Panc1 (cell line): Measurements from ENCODE around the gene GMDS.

Experiments used
- POLR2AphosphoS5 ChIP-seq: IDR thresholded peaks from 2 replicates; pipeline ENCODE4 v1.6.1; 2012; ENCODE audit warnings: mild to moderate bottlenecking, low read depth, low read length, moderate library complexity
- SIN3A ChIP-seq: IDR thresholded peaks from 2 replicates; pipeline ENCODE4 v1.6.1; 2012; ENCODE audit warnings: low read depth, mild to moderate bottlenecking, low read length, moderate library complexity, borderline replicate concordance; ENCODE audit not compliant: insufficient read depth
- TCF7L2 ChIP-seq: IDR thresholded peaks from 2 replicates; pipeline ENCODE4 v1.6.1; 2011; ENCODE audit warnings: mild to moderate bottlenecking, low read depth, low read length, inconsistent platforms
- TF ChIP-seq, protein P1 (sequence below): fragments of 450-650 bp; IDR thresholded peaks from 2 replicates; pipeline ENCODE4 v1.5.1; 2017; ENCODE audit warnings: mild to moderate bottlenecking
- TF ChIP-seq, protein P2 (sequence below), 2 experiments: IDR thresholded peaks; 2 replicates each; pipeline ENCODE4 v1.6.1; 2011 to 2012; ENCODE audit warnings: low read depth in 2 of 2, control low read depth in 1 of 2, low read length in 1 of 2, mild to moderate bottlenecking in 1 of 2, moderate library complexity in 1 of 2; ENCODE audit not compliant: insufficient read depth in 1 of 2

DNA sequence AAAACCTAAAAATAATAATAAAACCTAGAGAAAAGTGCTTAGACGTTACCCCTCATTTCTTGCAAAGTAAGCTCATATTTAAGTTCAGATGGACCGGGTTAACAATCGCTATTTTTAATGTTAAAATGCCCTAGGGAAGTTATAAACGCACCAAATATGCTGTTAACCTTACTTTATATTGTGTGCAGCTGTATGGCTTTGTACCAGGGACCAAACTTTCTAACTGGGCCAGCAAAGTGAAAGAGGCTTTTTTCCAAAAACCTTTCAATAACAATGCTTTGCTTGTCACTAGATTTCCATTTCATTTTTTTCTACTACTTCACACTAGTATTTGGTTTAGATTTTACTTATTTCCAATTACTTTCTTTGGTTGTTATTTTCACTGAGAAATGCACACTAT is 387.2 kb downstream of the GMDS start:
- TF ChIP-seq POLR2AphosphoS5 (no peak), SIN3A (no peak), TCF7L2 (no peak)
- TF ChIP-seq, protein P1, sequence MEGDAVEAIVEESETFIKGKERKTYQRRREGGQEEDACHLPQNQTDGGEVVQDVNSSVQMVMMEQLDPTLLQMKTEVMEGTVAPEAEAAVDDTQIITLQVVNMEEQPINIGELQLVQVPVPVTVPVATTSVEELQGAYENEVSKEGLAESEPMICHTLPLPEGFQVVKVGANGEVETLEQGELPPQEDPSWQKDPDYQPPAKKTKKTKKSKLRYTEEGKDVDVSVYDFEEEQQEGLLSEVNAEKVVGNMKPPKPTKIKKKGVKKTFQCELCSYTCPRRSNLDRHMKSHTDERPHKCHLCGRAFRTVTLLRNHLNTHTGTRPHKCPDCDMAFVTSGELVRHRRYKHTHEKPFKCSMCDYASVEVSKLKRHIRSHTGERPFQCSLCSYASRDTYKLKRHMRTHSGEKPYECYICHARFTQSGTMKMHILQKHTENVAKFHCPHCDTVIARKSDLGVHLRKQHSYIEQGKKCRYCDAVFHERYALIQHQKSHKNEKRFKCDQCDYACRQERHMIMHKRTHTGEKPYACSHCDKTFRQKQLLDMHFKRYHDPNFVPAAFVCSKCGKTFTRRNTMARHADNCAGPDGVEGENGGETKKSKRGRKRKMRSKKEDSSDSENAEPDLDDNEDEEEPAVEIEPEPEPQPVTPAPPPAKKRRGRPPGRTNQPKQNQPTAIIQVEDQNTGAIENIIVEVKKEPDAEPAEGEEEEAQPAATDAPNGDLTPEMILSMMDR: no peak
- TF ChIP-seq, protein P2, sequence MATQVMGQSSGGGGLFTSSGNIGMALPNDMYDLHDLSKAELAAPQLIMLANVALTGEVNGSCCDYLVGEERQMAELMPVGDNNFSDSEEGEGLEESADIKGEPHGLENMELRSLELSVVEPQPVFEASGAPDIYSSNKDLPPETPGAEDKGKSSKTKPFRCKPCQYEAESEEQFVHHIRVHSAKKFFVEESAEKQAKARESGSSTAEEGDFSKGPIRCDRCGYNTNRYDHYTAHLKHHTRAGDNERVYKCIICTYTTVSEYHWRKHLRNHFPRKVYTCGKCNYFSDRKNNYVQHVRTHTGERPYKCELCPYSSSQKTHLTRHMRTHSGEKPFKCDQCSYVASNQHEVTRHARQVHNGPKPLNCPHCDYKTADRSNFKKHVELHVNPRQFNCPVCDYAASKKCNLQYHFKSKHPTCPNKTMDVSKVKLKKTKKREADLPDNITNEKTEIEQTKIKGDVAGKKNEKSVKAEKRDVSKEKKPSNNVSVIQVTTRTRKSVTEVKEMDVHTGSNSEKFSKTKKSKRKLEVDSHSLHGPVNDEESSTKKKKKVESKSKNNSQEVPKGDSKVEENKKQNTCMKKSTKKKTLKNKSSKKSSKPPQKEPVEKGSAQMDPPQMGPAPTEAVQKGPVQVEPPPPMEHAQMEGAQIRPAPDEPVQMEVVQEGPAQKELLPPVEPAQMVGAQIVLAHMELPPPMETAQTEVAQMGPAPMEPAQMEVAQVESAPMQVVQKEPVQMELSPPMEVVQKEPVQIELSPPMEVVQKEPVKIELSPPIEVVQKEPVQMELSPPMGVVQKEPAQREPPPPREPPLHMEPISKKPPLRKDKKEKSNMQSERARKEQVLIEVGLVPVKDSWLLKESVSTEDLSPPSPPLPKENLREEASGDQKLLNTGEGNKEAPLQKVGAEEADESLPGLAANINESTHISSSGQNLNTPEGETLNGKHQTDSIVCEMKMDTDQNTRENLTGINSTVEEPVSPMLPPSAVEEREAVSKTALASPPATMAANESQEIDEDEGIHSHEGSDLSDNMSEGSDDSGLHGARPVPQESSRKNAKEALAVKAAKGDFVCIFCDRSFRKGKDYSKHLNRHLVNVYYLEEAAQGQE (IDR thresholded peaks at IDR 0.05; ENCODE audit: insufficient read depth in 1 of 2, low read depth in 2 of 2, low read length in 1 of 2): no peak
